Glomerular visceral epithelial cell (primary cell): Measurements from ENCODE around the gene EFL1.

Experiments used
- DNase-seq: peaks from one replicate; pipeline ENCODE4 v3.0.0-alpha.2; 2016; ENCODE audit errors: extremely low spot score

Gene EFL1

GRCh38 chr15:82124331-82125263 lies 137.9 kb downstream of the EFL1 start:
- no peak for DNase-seq

DNA sequence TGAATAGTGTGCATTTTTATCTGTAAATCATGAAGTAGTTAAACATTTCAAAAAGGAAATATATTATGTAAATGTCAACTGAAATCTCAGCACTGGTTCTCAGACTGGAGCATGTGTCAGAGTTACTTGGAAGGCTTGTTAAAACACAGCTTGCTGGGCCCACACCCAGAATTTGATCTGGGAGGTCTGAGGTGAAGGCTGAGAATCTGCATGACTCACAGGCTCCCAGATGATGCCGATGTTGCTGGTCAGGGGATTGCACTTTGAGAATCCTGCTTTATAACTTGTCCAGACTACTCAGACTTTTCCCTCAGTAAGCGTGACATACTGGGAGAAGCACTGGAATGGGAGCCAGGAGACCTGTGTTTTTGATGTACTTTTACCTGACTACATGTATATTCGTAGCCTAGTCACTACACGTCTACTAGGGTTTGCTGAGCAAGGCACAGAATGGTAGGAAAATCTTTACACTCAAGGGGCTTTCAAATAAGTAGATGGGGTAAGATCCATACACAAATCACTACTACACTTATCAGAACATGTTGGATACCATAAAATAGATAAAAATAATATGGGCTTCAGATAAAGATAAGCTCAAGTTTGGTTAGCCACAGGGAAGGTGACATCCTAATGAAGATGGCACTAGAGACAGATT lies 139.7 kb downstream of the EFL1 start:
- peak; percentile 92 for DNase-seq

GRCh38 chr15:82118040-82118439 lies 144.5 kb downstream of the EFL1 start:
- no peak for DNase-seq

DNA sequence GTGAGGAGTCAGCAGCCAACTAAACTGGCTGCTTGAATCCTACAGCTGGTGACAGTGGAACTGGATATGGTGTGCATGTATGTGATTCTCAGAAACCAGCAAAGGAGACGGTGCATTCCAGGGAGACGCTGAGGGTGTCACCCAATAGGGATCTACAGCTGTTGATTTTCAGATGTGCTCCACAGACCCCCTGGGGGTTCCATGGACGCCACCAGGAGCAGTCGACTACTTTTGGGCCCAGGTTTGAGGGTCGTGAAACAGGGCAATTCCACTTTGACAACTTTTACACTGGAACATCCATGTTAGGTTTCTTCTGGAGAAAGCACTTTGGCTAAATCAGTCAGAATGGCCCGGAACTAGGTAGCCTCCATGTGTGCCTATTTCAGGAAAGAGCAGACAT lies 145.2 kb downstream of the EFL1 start:
- no peak for DNase-seq

DNA sequence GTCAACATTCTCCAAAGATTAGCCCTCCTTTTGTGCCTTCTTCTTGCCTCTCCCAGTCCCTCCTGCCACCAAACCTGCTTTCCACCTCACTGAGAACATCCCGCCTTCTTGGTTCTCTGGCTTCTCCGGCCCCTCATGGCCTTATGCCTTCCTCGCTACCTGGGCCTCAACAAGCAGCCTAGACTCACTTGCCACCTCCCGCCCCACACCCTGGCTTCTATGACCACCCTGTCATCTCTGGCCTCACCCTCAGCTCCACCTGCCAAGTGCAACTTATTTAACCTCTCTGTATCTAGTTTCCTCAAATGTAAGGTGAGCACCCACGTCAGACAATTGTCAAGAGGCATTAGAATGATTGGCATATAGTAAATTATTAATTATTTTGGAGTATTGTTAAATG lies 147.9 kb downstream of the EFL1 start:
- DNase-seq = no peak

- DNase-seq = no peak
Observed at GRCh38 chr15:82113106-82113715, 149.3 kb downstream of the EFL1 start.

- no peak for DNase-seq
Observed at GRCh38 chr15:82111918-82112317, 150.6 kb downstream of the EFL1 start.

- DNase-seq = no peak
Observed at GRCh38 chr15:82110144-82110543, 152.4 kb downstream of the EFL1 start.

- peak; percentile 72 for DNase-seq
Observed at GRCh38 chr15:82108489-82109078, 153.9 kb downstream of the EFL1 start.

GRCh38 chr15:82106679-82107078 lies 155.9 kb downstream of the EFL1 start:
- no peak for DNase-seq

GRCh38 chr15:82105451-82106215 lies 156.9 kb downstream of the EFL1 start:
- peak; percentile 54 for DNase-seq

- no peak for DNase-seq
Observed at GRCh38 chr15:82103468-82103867, 159.1 kb downstream of the EFL1 start.

GRCh38 chr15:82100111-82100929 lies 162.2 kb downstream of the EFL1 start:
- no peak for DNase-seq

- DNase-seq = no peak
Observed at GRCh38 chr15:82098674-82099073, 163.9 kb downstream of the EFL1 start.

- no peak for DNase-seq
Observed at GRCh38 chr15:82095803-82096202, 166.7 kb downstream of the EFL1 start.

DNA sequence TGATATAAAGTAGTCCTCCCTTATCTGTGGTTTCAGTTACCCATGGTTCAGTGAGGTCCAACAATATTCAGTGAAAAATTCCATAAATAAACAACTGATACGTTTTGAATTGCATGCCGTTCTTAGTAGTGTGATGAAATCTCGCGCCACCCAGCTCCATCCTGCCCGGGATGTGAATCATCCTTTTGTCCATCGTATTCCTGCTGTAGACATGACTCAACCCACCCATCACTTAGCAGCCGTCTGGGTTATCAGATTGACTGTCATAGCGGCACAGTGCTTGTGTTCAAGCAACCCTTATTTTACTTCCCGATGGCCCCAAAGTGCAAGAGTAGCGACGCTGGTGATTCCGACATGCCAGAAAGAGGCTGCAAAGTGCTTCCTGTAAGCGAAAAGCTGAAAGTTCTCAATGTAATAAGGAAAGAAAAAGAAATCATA lies 168.7 kb downstream of the EFL1 start:
- peak; percentile 72 for DNase-seq

- no peak for DNase-seq
Observed at GRCh38 chr15:82093325-82093724, 169.2 kb downstream of the EFL1 start.

DNA sequence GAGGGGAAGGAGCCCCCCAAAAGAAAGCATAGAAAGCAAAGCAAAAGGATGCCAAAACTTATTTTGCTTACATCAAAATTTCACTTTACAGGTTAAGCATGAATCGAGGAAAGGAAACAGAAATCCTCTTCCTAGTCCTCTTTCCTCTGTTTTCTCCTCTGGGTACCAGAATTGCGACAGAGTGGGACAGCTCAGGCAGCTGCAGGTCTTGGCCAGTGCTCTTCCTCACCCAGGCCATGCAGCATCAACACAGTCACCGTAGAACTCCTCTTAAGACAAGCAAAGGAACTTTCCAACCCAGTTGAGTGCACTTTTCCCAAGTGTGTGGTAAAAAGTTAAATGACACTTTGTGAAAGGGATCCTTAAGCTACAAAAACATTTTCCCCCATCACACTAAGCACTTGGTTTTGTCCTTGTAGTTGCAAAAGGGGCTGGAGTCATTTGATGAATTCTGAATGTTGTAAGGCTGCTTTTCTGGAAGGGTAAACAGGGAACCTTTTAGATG lies 170.8 kb downstream of the EFL1 start:
- DNase-seq = no peak

DNA sequence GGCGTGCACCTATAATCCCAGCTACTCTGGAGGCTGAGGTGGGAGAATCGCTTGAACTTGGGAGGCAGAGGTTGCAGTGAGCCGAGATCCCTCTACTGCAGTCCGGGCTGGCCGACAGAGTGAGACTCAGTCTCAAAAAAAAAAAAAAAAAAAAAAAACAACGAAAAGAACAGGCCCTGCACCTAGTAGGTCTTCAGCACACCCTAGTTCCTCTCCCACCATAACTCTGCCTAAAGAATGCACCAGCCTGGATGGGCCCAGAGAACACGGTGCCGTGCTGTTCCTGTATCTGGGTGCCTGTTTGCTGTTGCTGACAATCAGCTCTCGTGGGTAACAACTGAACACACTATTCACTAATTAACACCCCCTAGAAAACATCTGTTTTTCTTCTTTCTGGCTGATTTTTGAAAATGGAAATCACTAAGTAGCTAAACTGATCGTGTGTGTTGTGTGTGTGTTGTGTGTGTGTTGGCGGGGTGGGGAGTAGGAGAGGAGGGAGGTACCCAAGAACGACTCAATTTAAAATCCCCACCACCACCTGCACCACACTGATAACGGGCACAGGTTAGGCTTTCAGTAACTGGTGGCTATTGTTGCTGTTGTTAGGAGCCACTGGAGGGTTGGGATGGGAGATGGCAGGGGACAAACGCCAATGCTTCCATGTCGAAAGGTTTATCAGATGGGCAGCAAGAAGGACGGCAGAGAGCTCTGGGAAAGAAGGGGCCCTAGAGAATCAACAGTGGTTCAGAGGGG lies 176.1 kb downstream of the EFL1 start:
- DNase-seq = no peak
